ENCODE results near the gene STK17A. TPM values are rescaled to one million over a fixed set of nuclear protein-coding genes. Genes with fewer than 3 reads are reported as not detected.

The STK17A gene
- total RNA-seq, 6 donors from 2014 or later: 18.2 to 78.0 (median 38.6) TPM

DNA sequence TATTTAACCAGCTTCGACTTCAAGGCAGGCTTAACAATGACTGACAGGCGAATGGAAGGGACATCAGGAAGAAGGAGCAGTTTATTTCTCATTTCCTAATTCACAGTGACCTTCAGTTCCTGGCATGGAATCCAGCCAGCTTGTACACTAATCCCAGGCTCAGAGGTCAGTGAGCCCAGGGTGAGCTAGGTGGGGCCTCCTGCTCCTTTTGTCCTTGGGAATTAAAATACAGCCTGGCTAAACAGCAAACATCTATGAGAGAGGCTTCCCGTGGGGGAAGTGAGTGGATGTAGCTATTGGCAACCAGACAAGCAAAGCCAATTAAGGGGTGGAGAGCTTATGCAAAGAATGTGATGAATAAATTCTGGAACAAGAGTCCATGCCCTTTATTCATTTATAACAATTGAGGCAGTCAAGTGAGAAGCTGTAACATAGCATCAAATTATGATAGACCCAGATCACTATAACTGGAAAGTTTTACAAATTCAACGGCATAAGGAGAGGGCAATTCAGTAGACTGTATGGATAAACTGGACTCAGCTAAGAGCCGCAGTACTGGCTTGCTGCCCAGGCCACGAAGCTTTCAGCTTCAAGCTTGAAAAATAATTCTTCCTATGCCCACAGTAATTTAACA lies 57.1 kb downstream of the STK17A start:
- DNase-seq: peak in 1 of 2 donors; percentile 64
- WGBS, 2 donors: 45 to 51% methylated on average over 6 of the region's 6 CpGs
- Histone ChIP-seq H3K4me3 (no peak overlapping the region), H3K27ac (peak overlapping the region; percentile 40 to 65 (median 49)), H3K27me3 (no peaks in the 10 kb centered on the region), H3K9me3 (no peaks in the 10 kb centered on the region), H3K36me3 (peaks cover 0 to 53% (median 12%) of the 10 kb centered on the region in 4 donors), H3K4me1 (peaks cover 16 to 50% (median 33%) of the 10 kb centered on the region in 4 donors)
- peak; percentile 80 for ATAC-seq (ENCODE audit: low FRiP score in 2 of 2)
- TF ChIP-seq EP300 (IDR thresholded peaks at IDR 0.05) (no peak), POLR2AphosphoS5 (IDR thresholded peaks at IDR 0.05) (peak; percentile 43 to 68), POLR2A (IDR thresholded peaks at IDR 0.05) (no peak)
- TF ChIP-seq, protein P1, sequence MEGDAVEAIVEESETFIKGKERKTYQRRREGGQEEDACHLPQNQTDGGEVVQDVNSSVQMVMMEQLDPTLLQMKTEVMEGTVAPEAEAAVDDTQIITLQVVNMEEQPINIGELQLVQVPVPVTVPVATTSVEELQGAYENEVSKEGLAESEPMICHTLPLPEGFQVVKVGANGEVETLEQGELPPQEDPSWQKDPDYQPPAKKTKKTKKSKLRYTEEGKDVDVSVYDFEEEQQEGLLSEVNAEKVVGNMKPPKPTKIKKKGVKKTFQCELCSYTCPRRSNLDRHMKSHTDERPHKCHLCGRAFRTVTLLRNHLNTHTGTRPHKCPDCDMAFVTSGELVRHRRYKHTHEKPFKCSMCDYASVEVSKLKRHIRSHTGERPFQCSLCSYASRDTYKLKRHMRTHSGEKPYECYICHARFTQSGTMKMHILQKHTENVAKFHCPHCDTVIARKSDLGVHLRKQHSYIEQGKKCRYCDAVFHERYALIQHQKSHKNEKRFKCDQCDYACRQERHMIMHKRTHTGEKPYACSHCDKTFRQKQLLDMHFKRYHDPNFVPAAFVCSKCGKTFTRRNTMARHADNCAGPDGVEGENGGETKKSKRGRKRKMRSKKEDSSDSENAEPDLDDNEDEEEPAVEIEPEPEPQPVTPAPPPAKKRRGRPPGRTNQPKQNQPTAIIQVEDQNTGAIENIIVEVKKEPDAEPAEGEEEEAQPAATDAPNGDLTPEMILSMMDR (IDR thresholded peaks at IDR 0.05): no peak

DNA sequence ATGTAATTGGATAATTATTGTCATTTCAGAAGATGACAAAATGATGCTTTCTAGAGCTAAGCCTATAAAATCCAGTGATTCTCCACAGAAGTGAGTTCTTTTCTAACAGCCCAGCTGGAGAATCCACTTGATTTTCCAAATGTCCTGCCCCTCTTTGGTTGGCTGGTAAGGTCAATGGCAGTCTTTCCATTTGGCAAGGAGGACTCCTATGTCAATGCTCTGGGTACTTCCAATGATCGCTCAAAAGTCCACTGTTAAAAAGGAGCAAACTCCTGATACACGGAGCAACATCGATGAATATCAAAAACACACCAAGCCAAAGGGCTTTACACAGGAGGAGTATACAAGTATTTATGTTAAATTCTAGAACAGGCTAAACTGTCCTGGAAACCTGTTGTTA lies 57.8 kb downstream of the STK17A start:
- no peak for ATAC-seq (ENCODE audit: low FRiP score in 2 of 2)
- no peak for DNase-seq
- WGBS, 2 donors: 96 to 100% methylated on average over 3 of the region's 3 CpGs
- no peaks in the 10 kb centered on the region for H3K27me3 ChIP-seq
- H3K4me1 ChIP-seq: peaks cover 22 to 45% (median 34%) of the 10 kb centered on the region in 4 donors
- H3K27ac ChIP-seq: peak overlapping the region; percentile 9 to 65 (median 48)
- H3K4me3 ChIP-seq: no peak overlapping the region
- TF ChIP-seq, protein P1 (IDR thresholded peaks at IDR 0.05): no peak
- TF ChIP-seq POLR2AphosphoS5 (IDR thresholded peaks at IDR 0.05) (no peak), EP300 (IDR thresholded peaks at IDR 0.05) (no peak), POLR2A (IDR thresholded peaks at IDR 0.05) (no peak)
- peaks cover 0 to 49% (median 12%) of the 10 kb centered on the region in 4 donors for H3K36me3 ChIP-seq
- no peaks in the 10 kb centered on the region for H3K9me3 ChIP-seq

DNA sequence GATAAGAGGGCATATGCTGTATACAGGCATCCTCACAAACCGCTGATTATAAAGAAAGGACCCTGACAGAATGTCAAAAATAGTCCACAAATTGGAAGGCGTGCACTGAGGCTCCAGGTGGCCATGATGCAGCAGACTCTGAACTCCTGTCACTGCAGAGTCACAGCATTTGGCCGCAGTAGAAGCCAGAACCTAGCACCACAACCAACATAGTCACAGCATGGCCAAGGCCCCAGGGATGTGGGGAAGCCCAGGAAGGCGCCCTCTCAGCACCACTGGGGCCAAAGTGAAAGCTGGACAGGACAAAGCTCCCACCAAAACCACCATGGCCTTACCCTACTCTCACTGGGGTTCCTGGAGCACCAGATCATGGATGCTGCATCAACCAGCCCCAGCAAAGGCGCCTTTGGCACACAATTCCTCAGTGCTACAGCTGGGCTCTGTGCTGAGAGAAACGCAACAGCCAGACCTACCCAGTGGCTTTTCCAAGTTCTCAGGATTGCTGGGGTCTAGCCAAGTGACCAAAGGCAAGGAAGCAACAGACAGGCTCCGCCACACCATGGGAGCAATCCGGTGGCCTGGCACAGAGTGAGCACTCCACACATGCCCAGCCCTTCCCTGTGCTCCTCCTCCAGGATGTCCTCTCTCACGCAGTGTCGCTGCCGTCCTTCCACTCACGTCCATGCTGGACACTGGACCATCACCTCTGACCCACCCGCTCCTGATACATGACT lies 60.2 kb downstream of the STK17A start:
- TF ChIP-seq POLR2AphosphoS5 (IDR thresholded peaks at IDR 0.05) (no peak), POLR2A (IDR thresholded peaks at IDR 0.05) (no peak), EP300 (IDR thresholded peaks at IDR 0.05) (no peak)
- H3K9me3 ChIP-seq: no peaks in the 10 kb centered on the region
- DNase-seq: no peak
- WGBS, 2 donors: 95 to 97% methylated on average over 11 to 13 of the region's 13 CpGs
- H3K27me3 ChIP-seq: no peaks in the 10 kb centered on the region
- ATAC-seq (ENCODE audit: low FRiP score in 2 of 2): no peak
- peaks cover 36 to 47% (median 44%) of the 10 kb centered on the region in 4 donors for H3K4me1 ChIP-seq
- H3K36me3 ChIP-seq: peaks cover 0 to 34% (median 9%) of the 10 kb centered on the region in 4 donors
- H3K27ac ChIP-seq: no peak overlapping the region
- H3K4me3 ChIP-seq: no peak overlapping the region

DNA sequence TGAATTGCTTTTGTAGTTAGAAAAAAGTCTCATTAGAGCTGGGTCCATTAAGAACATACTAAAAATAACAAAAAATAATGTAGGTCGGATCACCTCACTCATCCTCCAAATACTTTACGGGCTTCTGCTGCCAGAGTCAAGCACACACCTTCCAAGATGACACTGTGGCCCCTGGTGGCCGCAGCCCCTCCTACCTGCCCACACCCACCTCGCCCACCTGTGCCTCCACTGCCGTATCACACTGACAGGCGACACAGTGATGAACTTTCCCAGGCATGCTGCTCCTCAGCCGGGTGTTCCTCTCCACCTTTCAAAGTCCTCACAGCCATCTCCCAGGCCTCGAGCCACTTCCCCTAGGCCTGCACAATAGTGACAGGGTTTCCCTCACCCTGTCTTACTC lies 60.9 kb downstream of the STK17A start:
- Histone ChIP-seq H3K4me3 (no peak overlapping the region), H3K4me1 (peaks cover 44 to 50% (median 48%) of the 10 kb centered on the region in 4 donors), H3K27ac (no peak overlapping the region), H3K9me3 (no peaks in the 10 kb centered on the region), H3K27me3 (no peaks in the 10 kb centered on the region), H3K36me3 (peaks cover 0 to 32% (median 9%) of the 10 kb centered on the region in 4 donors)
- 80 to 84% methylated on average over 8 of the region's 8 CpGs for WGBS, 2 donors
- DNase-seq (peak in 1 of 2 donors; percentile 27), ATAC-seq (ENCODE audit: low FRiP score in 2 of 2) (no peak)
- TF ChIP-seq POLR2A (IDR thresholded peaks at IDR 0.05) (no peak), EP300 (IDR thresholded peaks at IDR 0.05) (no peak), POLR2AphosphoS5 (IDR thresholded peaks at IDR 0.05) (no peak)
- TF ChIP-seq, protein P1 (IDR thresholded peaks at IDR 0.05): no peak

DNA sequence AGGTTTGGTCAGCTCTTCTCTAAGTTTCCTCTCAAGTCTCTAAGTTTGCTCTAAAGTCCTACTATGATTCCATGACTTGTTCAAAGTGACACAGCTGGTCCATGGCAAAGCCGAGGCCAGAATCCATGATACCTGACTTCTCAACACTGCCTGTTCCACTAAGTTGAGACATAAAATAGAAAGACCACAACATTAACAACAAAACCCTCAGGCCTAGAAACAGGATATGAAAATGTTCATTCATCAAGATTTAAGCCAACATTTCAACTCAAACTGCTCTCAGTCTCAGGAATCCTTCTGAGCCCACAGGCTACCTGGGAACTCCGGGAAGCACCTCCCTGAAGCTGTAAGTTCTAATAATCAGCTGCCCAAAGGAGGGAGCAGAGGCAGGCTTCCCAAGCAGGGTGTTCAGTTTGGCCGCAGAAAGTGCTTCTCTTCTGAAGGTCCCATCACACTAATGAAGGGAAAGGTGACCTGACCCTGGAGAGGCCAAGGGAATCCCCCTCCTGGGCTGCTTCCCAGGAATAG lies 62.9 kb downstream of the STK17A start:
- H3K36me3 ChIP-seq: peaks cover 0 to 23% (median 7%) of the 10 kb centered on the region in 4 donors
- peaks cover 43 to 53% (median 51%) of the 10 kb centered on the region in 4 donors for H3K4me1 ChIP-seq
- no peak for ATAC-seq (ENCODE audit: low FRiP score in 2 of 2)
- H3K27ac ChIP-seq: peak overlapping the region in 3 of 4 donors; percentile 88 to 94 (median 93)
- TF ChIP-seq POLR2A (IDR thresholded peaks at IDR 0.05): no peak
- no peak for TF ChIP-seq EP300 (IDR thresholded peaks at IDR 0.05)
- TF ChIP-seq, protein P1 (IDR thresholded peaks at IDR 0.05): no peak
- no peak for TF ChIP-seq POLR2AphosphoS5 (IDR thresholded peaks at IDR 0.05)
- no peaks in the 10 kb centered on the region for H3K9me3 ChIP-seq
- H3K4me3 ChIP-seq: no peak overlapping the region
- DNase-seq: no peak
- WGBS, 2 donors: 87 to 93% methylated on average over 3 of the region's 3 CpGs
- H3K27me3 ChIP-seq: no peaks in the 10 kb centered on the region

Measured in upper lobe of left lung (tissue), 6 donors.